Mucosa of rectum (tissue), 2 donors: ENCODE measurements around the gene BANF2.

ENCODE experiments used
- H3K27ac ChIP-seq, 2 donors: one replicate each; pipeline ENCODE4 v1.7.0; 2013; ENCODE audit warnings: inconsistent platforms in 2 of 2, low read depth in 2 of 2, low read length in 2 of 2
- H3K27me3 ChIP-seq, 2 donors: one replicate each; pipeline ENCODE4 v1.7.0; 2013; ENCODE audit warnings: low read length in 2 of 2; ENCODE audit not compliant: control insufficient read depth in 2 of 2, insufficient read depth in 2 of 2
- H3K36me3 ChIP-seq, 2 donors: one replicate each; pipeline ENCODE4 v1.7.0; 2013; ENCODE audit warnings: low read length in 2 of 2; ENCODE audit not compliant: control insufficient read depth in 2 of 2, insufficient read depth in 2 of 2
- H3K4me1 ChIP-seq, 2 donors: one replicate each; pipeline ENCODE4 v1.7.0; 2013; ENCODE audit warnings: low read length in 2 of 2, mild to moderate bottlenecking in 1 of 2; ENCODE audit not compliant: control insufficient read depth in 2 of 2, insufficient read depth in 2 of 2
- H3K4me3 ChIP-seq, 2 donors: one replicate each; pipeline ENCODE4 v1.7.0; 2013; ENCODE audit warnings: low read length in 2 of 2
- H3K9ac ChIP-seq, 2 donors: one replicate each; pipeline ENCODE4 v1.7.0; 2013; ENCODE audit warnings: low read length in 2 of 2, low read depth in 1 of 2, mild to moderate bottlenecking in 1 of 2
- H3K9me3 ChIP-seq, 2 donors: one replicate each; pipeline ENCODE4 v1.7.0; 2013; ENCODE audit warnings: low read length in 2 of 2; ENCODE audit not compliant: control insufficient read depth in 2 of 2
- donor health status: healthy.
- donor health status: Normal muscosa, but diverticular disease.

Gene BANF2

DNA sequence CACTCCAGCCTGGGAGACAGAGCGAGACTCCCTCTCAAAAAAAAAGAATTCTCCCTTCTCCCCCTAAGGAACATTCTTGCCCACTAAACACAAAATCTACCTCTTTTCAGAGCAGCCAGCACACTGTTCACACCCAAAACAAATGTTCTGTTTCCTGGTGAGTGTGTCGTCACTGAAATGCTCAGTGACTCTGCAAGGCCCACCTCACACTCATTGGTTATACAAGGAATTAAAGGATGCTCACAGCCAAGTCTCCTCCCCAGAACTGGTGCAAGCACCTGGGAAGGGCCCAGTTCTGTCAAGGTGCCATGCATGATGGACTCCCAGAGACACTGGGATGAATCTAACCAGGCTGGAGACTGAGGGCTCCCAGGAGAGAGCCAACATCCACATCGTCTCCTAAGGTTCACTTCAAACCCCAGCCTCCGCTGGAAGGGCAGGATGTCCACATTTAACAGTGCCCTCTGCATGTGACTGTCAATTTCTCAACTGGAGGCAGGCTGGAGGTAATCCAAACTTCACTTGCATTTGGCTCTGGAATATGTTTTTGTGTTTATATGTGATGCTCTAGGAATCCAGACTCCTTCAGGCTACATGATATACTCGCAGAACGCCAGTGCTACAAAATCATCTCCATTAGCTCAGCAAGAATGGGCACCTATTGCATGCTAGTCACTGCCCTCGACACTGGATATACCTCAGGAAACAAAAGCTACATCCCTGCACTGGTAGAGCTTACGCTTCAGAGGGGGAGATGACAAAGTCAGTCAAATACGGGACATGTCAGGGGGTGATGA is 24.8 kb upstream of the BANF2 start:
- peaks cover 32 to 45% of the 10 kb centered on the region in 2 donors for H3K36me3 ChIP-seq
- H3K9ac ChIP-seq: no peak overlapping the region
- peaks cover 19 to 25% of the 10 kb centered on the region in 2 donors for H3K4me1 ChIP-seq
- H3K4me3 ChIP-seq: no peak overlapping the region
- no peaks in the 10 kb centered on the region for H3K27me3 ChIP-seq
- H3K27ac ChIP-seq: no peak overlapping the region
- H3K9me3 ChIP-seq: no peaks in the 10 kb centered on the region

DNA sequence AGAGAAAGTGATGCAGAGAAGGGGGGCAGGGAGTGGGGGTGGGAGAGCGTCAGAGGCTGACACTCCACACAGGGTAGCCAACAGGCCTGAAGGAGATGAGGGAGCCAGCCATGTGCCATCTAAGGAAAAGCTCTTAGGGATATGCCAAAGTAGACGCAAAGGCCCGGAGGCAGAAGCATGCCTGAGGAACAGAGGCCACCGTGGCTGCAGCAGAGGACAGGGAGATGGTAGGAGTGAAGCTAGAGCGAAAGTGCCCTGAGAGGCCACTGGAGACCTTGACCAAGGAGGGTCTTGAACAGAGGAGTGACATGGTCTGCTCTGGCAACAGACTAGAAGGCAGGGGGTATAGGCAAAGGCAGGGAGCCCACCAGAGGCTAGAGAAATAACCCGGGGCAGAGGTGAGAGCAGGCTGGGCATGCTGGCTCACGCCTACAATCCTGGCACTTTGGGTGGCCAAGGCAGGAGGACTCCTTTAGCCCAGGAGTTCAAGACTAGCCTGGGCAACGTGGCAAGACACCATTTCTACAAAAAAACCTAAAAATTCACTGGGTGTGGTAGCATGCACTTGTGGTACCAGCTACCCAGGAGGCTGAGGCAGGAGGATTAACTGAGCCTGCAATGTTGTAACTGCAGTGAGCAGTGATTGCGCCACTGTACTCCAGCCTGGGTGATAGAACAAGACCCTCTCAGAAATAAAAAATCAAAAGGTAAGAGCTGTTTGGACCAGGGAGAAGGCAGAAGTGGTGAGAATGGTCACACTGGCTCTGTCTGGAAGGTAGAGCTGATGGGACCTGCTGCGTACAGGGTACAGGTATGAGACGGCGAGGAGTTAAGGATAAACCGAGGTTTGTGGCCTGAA is 24.0 kb upstream of the BANF2 start:
- no peak overlapping the region for H3K27ac ChIP-seq
- H3K4me3 ChIP-seq: no peak overlapping the region
- peaks cover 25 to 28% of the 10 kb centered on the region in 2 donors for H3K4me1 ChIP-seq
- no peaks in the 10 kb centered on the region for H3K9me3 ChIP-seq
- peaks cover 32 to 45% of the 10 kb centered on the region in 2 donors for H3K36me3 ChIP-seq
- H3K9ac ChIP-seq: no peak overlapping the region
- H3K27me3 ChIP-seq: no peaks in the 10 kb centered on the region

DNA sequence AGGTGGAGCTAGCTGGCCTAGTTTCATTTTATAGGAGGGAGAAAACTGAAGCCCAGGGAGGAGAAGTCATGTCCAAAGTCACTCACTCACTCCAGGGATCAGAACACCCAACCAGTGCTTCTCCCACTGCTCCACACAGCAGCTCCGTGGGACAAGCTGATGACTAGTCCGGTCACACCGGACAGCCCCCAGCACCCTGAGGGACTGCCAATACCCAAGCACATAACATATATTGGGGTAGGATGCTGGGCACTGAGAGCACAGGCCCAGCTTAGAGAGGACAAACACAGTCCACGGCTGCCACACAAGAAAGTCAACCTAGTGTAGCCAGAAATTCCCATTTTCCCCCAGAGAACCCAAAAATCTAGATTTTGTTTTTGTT is 23.4 kb upstream of the BANF2 start:
- Histone ChIP-seq H3K4me1 (peaks cover 24 to 25% of the 10 kb centered on the region in 2 donors), H3K36me3 (peaks cover 32 to 44% of the 10 kb centered on the region in 2 donors)

DNA sequence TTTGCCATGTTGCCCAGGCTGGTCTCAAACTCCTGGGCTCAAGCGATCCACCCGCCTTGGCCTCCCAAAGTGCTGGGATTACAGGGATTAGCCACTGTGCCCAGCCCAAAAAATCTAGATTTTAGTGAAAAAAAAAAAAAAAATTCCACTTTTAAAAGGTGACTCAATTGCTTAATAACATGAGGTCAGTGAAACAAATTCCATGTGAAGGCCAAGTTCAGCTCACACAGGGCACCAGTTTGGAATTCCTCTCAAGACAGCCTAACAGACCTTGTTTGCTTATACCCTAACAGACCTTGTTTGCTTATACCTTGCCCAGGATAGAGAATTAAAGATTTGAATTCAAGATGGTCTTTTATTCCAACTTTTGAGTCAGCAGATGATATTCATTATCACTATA is 22.8 kb upstream of the BANF2 start:
- Histone ChIP-seq H3K9ac (no peak overlapping the region), H3K27ac (no peak overlapping the region), H3K36me3 (peaks cover 32 to 39% of the 10 kb centered on the region in 2 donors), H3K4me3 (no peak overlapping the region), H3K27me3 (no peaks in the 10 kb centered on the region), H3K4me1 (peaks cover 22% of the 10 kb centered on the region in 2 donors), H3K9me3 (no peaks in the 10 kb centered on the region)

More for the DNA sequence above, 23.4 kb upstream of the BANF2 start:
- no peak overlapping the region for H3K9ac ChIP-seq
- no peak overlapping the region for H3K4me3 ChIP-seq
- no peaks in the 10 kb centered on the region for H3K27me3 ChIP-seq
- no peaks in the 10 kb centered on the region for H3K9me3 ChIP-seq
- H3K27ac ChIP-seq: no peak overlapping the region

DNA sequence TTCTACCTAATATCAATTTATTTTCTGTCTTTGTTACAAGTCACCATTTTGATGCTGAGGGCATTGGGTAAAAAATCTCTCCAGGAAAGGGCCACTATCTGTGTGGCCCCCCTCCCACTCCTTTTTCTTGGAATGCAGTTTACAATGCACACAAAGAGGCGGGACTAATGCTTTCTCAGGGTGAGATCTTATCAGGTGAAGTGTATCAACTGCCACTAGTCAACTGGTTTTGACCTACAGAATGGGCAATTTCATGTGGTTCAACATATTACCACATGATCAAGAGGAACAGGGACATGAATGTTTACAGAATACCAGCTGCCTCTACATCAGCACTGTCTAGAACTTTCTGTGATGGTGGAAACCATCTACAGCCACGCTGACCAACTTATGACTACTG is 21.5 kb upstream of the BANF2 start:
- no peaks in the 10 kb centered on the region for H3K9me3 ChIP-seq
- H3K4me1 ChIP-seq: peaks cover 28 to 29% of the 10 kb centered on the region in 2 donors
- H3K4me3 ChIP-seq: no peak overlapping the region
- no peaks in the 10 kb centered on the region for H3K27me3 ChIP-seq
- H3K36me3 ChIP-seq: peaks cover 30 to 36% of the 10 kb centered on the region in 2 donors
- H3K27ac ChIP-seq: no peak overlapping the region
- H3K9ac ChIP-seq: no peak overlapping the region

DNA sequence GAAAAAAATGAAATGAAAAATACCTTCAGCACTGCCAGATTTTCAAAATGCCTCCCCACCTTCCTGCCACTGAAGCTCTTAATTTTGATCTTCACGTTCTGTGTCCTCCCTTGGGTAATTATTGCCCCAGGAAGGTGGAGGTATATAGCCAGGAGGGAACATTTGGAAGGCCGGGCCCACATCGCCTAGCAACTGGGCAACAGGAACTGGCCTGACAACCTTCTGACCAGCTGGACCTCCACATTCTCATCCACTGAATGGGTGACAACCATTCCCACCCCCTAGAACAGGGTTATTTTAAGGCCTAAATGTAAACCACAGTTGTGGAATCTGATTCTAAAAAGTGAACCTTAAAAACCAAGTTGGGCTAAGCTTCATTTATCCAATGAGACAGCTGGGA is 20.9 kb upstream of the BANF2 start:
- Histone ChIP-seq H3K4me1 (peaks cover 32 to 35% of the 10 kb centered on the region in 2 donors), H3K9ac (peak overlapping the region in 1 of 2 donors; percentile 32), H3K27me3 (no peaks in the 10 kb centered on the region), H3K9me3 (no peaks in the 10 kb centered on the region), H3K4me3 (no peak overlapping the region), H3K36me3 (peaks cover 30 to 36% of the 10 kb centered on the region in 2 donors), H3K27ac (peak overlapping the region; percentile 6 to 91)

DNA sequence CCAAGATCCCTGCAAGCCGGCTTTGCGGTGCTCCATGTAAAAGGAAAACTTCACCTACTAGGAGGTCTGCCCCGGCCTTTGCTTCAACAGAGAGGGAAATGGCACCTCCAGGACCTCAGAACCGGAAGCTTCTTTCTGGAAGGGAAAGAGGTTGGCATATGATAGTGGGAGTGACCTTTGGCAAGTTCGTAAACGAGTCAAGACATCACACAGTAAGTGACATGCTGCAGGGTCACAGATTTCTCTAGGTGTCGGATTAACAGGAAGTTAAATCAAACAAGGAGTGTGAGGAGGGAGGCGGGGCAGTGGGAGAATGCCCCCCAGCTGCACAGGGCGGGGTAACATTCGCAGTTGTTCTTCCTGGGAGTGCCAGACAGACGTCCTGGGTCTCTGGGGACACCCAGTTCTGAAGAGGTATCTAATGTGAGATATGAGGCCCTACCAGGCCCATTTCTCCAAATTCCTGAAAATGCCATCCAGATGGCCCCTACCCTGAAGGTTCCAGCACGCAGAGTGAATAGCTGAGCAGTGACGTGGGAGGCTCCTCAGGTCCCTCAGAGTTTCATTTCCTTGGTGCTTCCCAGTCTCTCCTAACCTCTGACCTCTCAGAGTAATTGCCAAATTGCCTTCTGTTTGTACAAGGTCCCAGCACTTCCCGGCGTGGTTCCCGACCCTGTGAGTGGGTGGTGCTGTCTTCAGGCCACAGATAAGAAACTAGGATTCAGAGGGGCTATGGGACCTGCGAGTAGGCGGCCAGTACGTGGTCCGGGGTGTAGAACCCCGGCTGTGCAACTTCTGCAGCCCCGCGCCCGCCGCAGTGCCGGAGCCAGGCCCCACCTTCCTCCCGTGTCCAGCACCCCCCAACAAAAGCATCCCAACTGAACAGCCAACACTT is 19.6 kb upstream of the BANF2 start:
- peak overlapping the region; percentile 84 to 91 for H3K9ac ChIP-seq
- peaks cover 40 to 47% of the 10 kb centered on the region in 2 donors for H3K4me1 ChIP-seq

DNA sequence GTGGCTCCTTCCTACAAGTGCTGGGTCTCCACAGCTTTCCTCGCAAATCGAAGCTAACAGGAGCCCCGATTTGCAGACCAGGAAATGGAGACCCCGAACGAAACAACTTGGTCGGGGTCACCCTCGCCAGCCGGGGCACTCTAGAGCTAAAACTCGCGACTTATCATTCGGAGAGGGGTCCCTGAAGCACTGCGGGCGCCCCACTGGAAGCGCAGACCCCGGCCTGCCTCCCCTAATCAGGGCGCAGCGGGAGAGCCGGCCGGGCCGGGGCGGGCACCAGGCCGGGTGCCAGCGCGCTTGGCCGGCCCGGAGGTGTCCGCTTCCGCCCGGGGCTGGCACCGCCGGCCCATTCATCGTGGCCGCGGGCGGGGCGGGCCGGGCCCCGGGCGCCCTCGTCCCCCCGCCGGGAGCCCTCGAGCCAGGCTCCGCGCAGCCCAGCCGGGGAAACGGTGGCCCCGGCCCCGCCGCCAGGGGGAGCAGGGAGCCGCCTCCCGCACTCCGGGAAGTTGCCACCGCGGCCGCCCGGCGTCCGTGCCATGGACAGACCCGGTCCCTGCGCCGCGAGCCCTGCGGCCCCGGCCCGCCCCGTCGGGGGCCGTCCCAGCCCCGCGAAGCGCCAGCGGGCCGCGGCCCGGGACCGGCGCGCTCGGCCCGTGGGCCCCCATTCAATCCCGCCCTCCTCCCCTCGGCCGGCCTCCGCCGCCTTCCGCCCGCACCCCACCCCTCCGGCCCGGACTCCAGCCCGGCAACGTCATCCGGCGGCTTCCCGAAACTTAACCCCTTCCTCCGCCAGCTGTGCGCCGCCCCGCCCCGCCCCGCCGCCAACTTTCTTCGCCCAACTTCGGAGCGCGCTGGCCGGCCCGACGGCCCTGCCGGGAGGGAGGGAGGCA is 18.7 kb upstream of the BANF2 start:
- peaks cover 22 to 25% of the 10 kb centered on the region in 2 donors for H3K36me3 ChIP-seq
- peak overlapping the region; percentile 84 to 91 for H3K9ac ChIP-seq
- no peaks in the 10 kb centered on the region for H3K27me3 ChIP-seq
- H3K9me3 ChIP-seq: no peaks in the 10 kb centered on the region
- H3K4me1 ChIP-seq: peaks cover 31 to 44% of the 10 kb centered on the region in 2 donors
- peak overlapping the region; percentile 91 to 93 for H3K27ac ChIP-seq
- peak overlapping the region; percentile 79 to 86 for H3K4me3 ChIP-seq

More for the DNA sequence above, 19.6 kb upstream of the BANF2 start:
- Histone ChIP-seq H3K4me3 (peak overlapping the region; percentile 79 to 86), H3K27ac (peak overlapping the region; percentile 91 to 93), H3K36me3 (peaks cover 30 to 34% of the 10 kb centered on the region in 2 donors), H3K27me3 (no peaks in the 10 kb centered on the region), H3K9me3 (no peaks in the 10 kb centered on the region)

DNA sequence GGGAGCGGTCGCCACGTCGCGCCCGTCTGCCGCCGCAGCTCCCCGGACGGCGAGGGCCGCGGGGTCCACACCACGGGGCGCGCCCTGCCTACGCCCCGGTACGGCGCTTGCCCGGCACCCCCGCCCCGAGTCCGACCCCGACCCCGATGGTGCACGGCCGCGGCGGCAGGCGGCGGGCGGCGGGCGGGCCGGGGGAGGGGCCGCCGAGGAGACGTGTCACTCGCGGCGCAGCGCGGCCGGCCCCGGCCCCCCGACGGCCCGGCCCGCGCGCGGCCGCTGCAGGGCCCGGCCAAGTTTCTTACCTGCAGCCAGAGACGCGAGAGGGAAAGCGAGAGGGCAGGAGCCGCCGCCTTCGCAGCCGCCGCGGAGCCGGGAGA is 18.1 kb upstream of the BANF2 start:
- H3K9ac ChIP-seq: peak overlapping the region; percentile 74 to 91
- peak overlapping the region; percentile 91 to 93 for H3K27ac ChIP-seq

More for the DNA sequence above, 18.1 kb upstream of the BANF2 start:
- peaks cover 30 to 44% of the 10 kb centered on the region in 2 donors for H3K4me1 ChIP-seq
- no peaks in the 10 kb centered on the region for H3K9me3 ChIP-seq
- H3K4me3 ChIP-seq: peak overlapping the region; percentile 79 to 86
- peaks cover 19% of the 10 kb centered on the region in 2 donors for H3K36me3 ChIP-seq
- no peaks in the 10 kb centered on the region for H3K27me3 ChIP-seq
